ENCODE data around the gene ERI3.

Gene ERI3, protein sequence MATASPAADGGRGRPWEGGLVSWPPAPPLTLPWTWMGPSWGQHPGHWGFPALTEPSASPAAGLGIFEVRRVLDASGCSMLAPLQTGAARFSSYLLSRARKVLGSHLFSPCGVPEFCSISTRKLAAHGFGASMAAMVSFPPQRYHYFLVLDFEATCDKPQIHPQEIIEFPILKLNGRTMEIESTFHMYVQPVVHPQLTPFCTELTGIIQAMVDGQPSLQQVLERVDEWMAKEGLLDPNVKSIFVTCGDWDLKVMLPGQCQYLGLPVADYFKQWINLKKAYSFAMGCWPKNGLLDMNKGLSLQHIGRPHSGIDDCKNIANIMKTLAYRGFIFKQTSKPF

DNA sequence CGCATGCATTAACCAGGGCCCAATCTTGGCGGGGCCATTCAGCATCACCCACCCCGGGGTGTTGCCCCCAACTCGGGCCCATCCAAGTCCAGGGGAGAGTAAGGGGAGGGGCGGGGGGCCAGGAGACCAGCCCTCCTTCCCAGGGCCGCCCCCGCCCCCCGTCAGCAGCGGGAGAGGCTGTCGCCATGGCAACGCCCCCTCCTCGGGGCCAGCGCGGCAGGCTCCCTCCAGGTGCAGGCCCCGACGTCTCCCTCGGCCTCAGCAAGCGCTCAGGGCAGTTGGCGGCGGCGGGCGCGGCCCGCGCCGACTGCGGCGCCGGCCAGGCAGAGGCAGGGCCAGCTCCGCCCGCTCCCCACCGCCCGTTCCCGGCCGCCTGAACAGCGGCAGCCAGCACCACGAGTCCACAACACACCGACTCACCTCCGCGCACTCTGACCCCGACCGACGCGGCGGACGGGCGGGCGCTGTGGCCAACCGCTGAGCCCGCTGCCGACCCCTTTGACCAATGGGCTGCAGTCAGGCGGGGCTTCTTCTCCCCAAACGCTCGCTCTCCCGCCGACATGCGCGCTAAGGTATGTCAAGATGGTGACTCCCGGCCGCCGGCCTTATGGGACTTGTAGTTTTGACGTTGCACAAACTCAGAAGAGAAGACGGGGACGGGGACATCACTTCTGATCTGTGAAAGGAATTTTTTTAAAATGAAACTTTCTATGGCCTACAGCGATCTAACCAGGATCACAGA is at the start of gene ERI3:
Gene ERI3 (minus strand): TSS at position 418 of the 742 bp plus-strand sequence. CDS start 231 bp downstream, at position 187.
- DNase-seq: peak; percentile 96

DNA sequence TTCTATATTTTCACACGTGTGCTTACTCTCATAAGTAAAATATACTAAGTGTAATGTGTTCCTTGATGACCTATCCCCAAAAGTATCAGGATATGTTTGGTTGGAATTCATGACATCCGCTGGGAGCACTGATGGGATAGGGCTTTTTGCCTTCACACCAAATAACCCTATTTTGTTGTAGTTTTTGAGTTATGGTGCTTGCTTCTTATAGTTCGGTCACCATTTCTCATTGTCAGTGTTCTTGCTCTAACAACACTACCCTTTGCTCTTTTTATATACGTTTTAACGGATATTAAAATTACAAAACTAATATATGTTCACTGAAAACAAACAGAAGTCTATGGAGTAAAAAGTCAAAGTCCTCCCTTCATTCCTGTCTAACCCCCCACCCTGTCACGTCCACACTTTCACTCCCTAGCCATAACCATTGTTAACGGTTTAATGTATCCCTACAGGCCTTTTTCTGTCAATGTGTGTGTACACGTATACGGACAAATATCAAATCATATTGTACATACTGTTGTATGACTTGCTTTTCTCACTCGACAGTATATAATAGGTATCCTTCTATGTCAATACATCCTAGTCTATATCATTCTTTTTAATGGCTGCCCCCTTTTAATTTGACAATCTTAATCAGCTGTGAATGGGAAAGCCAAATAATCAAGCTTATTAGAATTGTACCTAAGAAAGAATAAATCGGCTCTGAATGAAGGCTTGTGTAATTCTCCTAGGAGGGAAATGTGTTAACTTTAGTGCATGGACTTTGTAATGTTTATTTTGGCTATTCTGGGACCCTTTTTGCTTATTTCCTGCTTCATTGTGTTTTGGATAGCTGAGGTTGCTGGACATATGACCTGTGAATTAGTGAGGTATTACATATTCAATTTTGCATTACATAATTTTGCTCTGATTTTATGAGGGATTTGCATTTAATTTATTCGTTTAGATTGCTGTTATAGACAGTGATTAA is 46.5 kb upstream of the ERI3 start:
- no peak for DNase-seq

DNA sequence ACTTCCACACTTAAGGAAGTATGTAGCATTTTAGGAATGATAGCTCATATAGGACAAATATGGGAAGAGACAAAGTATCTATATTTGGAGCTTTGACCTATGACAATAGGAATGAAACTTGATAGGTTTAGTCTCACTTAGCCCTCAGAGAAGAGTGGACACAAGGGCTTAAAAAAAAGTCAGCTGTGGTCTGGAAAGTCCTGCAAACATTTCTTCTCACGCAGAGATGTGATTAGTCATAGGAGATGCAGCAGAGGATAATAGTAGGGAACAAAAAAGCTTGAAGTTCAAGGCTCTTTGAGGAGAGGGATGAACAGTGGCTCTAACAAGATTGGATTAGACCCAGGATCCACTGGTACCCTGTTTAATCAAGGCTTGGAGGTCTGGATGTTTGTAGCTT is 35.2 kb upstream of the ERI3 start:
- no peak for DNase-seq

DNA sequence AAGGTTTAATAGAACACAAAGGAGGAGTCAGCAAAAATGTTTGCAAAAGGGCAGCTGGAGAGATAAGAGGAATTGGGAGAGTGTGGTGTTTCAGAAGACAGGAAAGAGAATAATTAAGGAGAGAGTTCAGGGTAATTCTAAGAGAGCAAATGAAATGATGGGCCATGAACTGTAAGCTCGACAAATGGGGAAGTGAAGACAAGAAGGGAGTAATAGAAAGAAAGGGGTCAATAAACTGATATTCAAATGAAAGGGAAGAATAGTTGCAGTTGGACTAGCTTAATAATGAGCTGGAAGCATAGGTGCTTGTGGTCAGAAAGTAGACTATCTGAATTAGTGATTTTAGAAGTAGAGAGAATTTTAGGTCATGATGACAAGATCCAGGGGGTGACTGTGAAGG is 34.4 kb upstream of the ERI3 start:
- DNase-seq: no peak

DNA sequence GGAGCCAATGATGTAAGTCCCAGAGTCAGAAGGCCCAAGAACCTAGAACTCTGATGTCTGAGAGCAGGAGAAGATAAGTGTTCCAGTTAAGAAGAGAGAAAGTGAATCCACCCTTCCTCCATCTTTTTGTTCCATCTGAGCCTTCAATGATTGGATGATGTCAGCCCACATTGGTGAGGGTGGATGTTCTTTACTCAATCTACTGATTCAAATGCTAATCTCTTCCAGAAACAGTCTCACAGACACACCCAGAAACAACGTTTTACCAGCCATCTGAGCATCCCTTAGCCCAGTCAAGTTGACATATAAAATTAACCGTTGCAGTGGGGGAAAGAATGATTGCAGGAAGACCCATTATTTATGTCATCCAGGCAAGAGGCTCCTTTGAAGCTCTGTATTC is 33.5 kb upstream of the ERI3 start:
- no peak for DNase-seq

DNA sequence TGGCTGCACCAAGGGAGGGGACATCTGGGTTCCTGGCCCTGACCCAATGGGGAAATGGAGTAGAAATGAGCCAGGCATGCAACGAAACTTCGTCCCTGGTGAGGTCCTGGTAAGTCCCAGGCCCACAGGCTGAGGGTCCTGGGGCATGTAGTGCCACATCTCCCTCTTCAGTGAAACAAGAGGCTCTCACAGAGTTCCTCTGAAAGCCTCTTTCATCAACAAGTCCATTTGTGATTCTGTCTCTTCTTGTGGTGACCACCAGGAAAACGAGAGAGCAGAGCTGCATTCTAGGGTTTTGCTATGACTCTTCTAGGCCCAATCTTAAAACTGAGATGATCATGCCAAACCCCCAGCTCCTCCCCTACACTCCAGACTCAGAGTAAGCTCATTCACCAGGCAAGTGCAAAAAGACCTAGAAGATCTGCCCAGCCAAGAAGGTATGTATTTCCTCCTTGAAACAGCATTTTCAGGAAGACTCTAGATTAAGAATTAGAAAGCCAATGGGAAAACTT is 25.7 kb upstream of the ERI3 start:
- no peak for DNase-seq

DNA sequence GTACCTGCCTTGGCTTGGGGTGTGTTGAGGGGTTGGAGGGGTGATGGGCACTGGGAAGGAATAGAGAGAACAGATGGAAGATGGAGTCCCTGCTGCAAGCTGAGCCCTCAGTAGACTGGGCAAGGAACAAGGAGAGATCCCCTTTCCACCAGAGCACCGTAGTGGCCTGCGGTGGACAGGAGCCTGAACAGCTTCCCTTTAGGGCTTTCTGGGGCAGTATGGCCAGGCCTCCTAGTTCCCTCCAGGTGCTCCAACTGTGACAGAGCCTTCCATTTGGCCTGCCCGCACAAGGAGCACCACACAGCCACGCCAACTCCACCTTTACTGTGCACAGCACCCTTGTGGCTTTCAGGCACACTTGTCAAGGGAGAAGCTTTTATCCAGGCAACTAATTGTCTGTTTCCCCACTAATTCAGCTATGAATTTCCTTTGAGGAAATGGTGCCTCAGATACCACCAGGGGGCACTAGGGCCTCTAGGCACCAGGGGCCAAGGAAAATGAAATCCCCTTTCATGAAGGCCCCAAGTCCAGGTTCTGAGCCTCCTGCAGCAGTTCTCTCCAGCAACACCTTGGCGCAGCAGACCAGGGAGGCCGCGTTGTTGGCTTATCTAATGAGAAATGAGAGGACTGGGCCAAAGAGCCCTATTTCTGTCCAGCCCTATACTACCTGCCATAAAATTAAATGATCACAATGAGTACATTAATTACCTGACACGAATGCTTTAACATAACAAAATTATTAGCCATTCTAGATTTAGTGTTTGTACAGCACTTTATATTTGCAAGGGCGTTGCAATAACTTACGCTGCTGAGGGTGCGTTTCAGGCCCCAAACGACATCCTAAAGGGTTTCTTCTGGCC is 23.1 kb upstream of the ERI3 start:
- peak; percentile 37 for DNase-seq

DNA sequence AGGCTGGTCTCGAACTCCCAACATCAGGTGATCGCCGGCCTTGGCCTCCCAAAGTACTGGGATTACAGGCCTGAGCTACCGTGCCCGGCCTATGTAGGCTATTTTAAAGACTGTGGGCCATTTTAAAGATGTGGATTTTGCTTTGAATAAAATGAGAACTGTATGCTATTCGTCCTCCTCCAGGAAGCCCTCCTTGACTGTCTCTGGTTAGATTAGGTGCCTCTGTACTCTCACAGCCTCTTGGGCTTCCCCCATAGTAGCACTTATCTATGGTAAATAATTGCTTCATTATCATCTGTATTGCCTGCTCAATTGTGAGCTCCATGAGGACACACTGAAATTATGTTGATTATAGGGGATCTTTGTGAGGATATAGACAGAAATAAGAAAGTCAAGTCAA is 20.5 kb upstream of the ERI3 start:
- DNase-seq: no peak

DNA sequence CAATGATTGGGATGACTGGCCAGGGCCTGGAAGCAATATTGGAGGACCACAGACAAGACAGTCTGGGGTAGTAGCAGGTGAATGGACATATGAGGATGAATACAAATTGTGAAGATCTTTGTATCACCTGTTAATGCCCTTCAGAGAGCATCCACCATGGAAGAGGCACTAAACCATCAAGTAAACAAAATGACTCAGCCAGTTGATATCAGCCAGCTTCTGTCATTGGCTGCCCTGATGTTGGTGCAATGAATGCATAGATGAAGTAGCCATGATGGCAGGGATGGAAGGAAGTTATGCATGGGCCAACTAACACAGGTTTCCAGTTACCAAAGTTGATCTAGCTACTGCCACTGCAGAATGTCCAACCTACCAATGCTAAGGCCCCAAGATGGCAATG is 16.1 kb upstream of the ERI3 start:
- DNase-seq: no peak

DNA sequence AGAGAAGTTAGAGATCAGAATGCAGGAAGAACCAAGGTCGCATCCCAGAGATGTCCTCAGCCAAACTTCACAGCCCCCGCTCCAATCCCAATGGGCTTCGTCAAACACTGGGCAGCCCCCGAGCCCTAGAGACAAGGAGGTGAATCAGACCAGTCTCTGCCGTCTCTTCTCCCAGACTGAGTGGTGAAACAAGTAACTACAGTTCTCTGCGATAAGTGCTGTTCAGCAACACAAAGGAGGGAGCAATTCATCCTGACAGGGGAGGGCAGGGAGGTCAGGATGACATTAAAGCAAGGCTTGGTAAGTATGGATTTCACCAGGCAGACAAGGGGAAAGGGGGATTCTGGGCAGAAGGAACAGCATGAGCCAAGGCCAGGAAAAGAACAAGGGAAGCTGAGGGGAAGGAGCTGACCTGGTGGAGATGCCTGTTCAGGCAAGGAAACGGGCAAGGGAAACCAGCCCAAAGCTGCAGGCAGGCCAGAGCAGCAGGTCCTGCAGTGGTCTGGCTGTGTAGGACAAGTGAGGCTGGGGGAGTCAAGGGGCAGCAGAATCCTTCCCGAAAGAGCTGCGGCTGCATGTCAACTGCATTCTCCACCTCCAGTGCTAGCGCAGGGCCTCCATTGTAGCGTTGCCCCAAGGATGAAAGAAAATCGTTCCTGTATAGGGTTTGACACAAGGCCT is 13.6 kb upstream of the ERI3 start:
- no peak for DNase-seq

DNA sequence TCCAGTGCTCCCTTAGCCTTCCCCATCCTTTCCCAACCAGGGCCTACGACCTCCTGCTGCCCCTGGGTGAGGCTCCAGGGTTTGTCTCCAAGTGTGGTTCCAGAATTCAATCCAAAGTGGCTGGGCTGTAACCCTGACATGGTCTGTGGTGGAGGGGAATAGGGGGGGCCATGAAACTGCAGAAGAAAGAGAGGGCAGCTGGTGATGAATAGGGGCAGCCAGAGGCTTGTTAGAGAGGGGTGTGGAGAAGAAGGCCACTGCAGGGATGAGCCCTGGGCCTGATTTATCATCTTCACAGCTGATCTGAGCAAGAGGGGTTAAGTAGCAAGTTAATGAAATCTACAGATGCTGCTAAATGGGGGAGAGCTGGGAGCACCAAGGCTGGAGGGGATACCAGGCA is 12.9 kb upstream of the ERI3 start:
- no peak for DNase-seq

DNA sequence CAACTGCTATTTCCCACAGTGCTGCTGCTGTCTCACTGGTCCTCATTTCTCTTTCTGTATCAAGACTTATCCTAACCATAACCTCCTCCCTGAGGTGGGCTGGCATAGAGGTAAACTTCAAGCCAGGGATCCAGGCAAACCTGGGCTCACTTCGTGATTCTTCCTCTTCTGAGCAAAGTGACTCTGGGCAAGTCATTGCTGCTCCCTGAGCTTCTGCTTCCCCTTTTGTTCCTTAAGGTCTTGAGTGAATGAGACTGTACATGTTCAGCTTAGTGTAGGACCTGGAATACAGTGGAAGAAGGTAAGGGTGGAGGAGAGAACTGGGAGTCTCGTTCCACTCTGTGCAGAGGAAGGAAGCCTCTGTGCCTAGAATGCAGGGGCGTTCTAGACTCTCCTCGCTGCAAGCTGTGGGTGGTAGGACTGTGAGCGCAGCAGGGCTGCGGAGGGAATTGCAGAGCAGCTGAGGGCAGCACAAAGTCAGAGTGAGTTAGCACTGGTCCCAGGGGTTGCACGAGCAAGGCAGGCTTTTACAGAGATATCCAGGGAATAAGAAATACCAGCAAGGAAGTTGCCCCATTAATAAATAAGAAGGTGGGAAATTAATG is 11.4 kb upstream of the ERI3 start:
- no peak for DNase-seq

DNA sequence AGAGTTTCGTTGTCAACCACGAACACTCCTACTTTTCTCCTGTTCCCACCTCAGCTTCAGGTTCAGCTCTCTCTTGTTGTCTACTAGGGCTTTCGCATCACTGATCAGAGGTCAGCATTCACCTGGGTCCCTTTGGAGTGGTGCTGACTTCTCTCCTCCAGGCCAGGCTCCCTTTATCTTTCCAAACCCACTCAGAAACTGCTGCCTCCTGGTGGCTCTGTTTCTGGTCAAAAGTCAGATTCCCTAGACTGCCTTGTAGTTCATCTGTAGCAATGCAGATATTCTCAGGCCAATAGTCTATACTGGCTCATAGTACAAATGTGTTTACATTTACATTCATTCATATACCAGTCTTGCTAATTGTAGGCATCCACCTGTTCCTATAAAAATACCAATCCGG is 6.4 kb upstream of the ERI3 start:
- DNase-seq: no peak

DNA sequence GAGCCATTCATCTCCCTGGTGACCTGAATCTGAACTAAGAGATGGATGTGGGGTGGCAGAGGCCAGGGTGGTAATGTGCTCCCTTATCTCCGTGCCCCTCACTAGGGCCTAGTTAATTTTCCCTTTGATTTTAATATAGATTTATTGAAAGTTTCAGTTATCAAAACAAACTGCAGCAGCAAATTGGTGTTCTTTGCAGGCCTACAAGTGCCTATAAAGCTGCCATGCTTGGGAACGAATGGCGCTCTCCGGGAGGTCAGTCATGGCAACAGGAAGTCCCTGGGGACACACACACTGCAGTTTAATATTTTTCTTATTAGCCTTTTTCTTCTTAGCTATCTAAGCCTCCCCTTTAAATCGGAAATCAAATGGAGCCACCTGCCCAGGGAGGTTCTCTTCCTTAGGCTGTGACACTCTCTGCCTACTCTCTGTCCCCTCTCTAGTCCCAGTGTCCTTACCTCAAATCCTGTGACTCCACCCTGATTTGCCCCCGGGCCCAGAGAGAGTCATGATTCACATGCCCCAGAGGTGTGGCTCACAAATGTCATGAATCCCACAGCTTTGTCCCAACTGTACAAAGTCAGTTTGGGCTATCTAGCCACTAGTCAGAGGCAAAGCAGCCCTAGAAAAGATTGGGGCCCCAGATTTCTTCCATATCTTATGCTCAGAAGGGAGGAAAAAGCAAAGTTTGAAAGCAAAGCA is 4.3 kb upstream of the ERI3 start:
- no peak for DNase-seq

DNA sequence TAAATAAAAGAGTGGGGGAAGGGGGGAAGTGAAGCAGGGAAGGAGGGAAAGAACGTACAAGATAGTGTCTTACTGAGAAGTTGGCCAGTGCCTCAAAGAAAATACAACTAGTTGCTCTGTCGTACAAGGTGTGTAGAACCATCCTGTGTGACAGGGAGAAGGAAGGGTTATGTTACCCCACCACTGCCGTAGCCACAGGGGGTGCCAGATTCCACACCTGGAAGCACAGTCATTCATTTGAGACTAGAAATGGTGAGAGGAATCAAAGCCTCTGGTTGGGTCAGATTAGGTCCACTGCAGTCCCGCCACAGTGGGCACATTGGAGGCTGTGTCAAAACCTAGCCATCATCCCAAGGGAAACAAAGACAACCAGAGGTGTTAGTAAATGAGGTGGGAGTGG is 2.7 kb upstream of the ERI3 start:
- DNase-seq: no peak

DNA sequence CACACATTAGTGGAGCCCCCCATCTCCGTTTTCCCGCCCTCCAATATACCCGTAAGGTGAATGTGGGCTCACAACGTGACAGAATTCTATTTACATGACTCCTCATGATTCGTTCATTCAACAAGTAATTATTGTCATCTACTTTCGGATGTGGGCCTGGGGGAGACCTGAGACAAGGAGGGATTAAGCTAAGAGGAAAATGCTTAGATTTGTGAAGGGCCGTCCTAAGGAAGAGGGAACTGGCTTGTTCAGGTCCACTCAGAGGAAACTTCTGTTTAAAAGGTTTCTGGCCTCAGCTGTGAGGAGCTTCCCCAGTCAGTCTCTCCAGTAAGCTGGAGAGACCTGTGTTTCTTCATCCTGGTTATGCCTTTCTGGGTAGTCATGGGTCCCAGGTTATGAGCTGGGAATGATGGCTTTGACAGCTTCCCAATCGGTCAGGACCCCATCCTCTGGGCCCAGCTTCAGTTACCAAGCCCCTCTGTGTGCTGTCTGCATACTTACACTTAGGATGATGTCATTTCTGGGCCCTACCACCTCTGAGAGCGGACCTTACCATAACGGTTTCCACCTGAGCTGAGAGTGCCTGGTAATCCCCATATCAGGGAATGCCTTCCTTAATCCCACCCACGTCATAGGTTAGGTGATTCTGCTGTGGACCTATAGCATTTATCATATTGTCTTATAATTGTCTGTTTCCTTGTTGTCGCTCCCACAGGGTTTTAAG is 687 bp upstream of the ERI3 start:
- no peak for DNase-seq

DNA sequence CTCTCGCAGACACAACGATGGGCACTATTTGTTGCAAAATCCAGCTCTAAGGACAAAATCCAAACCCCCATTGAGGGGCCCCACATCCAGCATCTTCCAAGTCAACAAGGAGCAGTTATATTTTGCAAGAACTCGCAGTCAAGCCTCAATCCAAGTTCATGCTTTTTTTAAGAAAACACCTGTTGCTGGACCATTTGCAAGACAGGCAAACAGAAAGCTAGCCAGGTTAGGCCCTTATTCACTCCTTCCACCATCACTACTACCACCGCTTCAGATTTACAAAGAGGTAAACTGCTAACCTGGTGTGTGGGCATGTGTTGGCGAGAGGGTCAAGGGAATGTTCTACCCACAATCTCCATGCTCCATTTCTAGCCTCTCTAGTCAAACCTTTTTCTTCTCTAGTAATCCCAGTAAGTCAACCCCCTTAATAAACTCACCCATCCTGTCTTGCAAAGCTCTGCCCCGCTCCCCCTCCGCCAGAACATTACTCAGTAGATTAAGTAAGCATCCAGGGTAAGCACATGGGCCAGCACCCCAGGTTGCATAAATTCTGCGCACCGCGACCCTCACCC is 703 bp downstream of the ERI3 start:
- DNase-seq: no peak

DNA sequence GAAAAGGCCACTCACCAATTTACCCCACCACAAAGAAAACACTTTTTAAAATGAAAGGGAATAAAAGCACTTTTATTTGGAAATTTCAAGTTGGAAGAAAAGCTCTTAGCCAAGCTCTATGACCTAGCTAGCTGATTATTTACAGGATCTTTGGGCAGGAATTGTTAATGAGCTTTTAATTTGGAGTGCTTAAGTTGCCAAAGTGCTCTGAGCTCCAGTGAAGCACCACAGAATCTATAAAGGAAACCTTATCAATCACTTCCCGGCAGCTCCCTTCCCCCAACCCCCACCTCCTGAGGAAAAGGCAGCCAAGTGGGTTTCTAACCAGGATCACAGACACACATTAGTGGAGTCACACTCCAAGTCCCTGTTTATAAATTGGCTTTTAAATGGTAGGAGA is 1.5 kb downstream of the ERI3 start:
- no peak for DNase-seq

DNA sequence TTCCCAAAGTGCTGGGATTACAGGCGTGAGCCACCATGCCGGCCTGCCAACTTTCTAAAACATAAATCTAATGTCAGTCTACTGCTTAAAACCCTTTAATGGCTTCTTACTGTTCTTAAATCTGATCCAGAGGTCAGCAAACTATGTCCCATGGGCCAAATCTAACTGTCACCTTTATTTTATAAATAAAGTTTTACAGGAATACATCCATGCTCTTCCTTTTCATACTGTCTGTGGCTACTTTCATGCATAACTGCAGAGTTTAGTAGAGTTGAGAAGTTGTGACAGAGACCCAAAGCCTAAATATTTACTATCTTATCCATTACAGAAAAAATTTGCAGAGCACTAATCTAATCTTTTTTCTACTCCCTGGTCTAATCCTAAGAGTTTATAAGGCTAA is 3.8 kb downstream of the ERI3 start:
- no peak for DNase-seq
